OCI-LY3 (cell line): ENCODE results near the gene RELN.

Source experiments
- H2AFZ ChIP-seq: fragments of 200-600, 300-600 bp; shearing (Covaris generic); 2 replicates; pipeline ENCODE4 v1.6.0; 2014; ENCODE audit warnings: antibody characterized with exemption, low read depth, low read length
- H3K27ac ChIP-seq: fragments of 200-600, 300-600 bp; sonication (generic); 2 replicates; pipeline ENCODE4 v1.5.1; 2014; ENCODE audit warnings: mild to moderate bottlenecking, low read length, moderate library complexity, mixed read lengths
- H3K27me3 ChIP-seq: fragments of 200-600, 300-600 bp; sonication (generic); 2 replicates; pipeline ENCODE4 v1.6.1; 2014; ENCODE audit warnings: low read depth, low read length, mixed read lengths
- H3K36me3 ChIP-seq: fragments of 200-600, 300-600 bp; sonication (generic); replicated peaks from 2 replicates; pipeline ENCODE3; 2014; ENCODE audit warnings: low read depth, low read length, mixed read lengths
- H3K4me1 ChIP-seq: fragments of 300-600, 200-600 bp; sonication (generic); 2 replicates; pipeline ENCODE4 v1.6.1; 2014; ENCODE audit warnings: low read length, mixed read lengths
- H3K4me2 ChIP-seq: fragments of 200-600, 300-600 bp; sonication (generic); 2 replicates; pipeline ENCODE4 v1.6.1; 2014; ENCODE audit warnings: low read length, mixed read lengths
- H3K4me3 ChIP-seq: fragments of 300-600, 200-600 bp; sonication (generic); 2 replicates; pipeline ENCODE4 v1.5.1; 2014; ENCODE audit warnings: antibody characterized with exemption, mild to moderate bottlenecking, low read length, moderate library complexity
- H3K79me2 ChIP-seq: fragments of 300-600, 200-600 bp; shearing (Covaris generic); 2 replicates; pipeline ENCODE4 v1.6.1; 2014; ENCODE audit warnings: mild to moderate bottlenecking, low read length, mixed read lengths
- H3K9ac ChIP-seq: fragments of 300-600, 200-600 bp; shearing (Covaris generic); 2 replicates; pipeline ENCODE4 v1.6.0; 2014; ENCODE audit warnings: mild to moderate bottlenecking, low read length, moderate library complexity
- H3K9me3 ChIP-seq: fragments of 200-600, 300-600 bp; shearing (Covaris generic); 2 replicates; pipeline ENCODE4 v1.6.1; 2014; ENCODE audit warnings: low read length, mixed read lengths; ENCODE audit not compliant: insufficient read depth
- H4K20me1 ChIP-seq: fragments of 200-600, 300-600 bp; sonication (generic); 2 replicates; pipeline ENCODE4 v1.6.1; 2016; ENCODE audit warnings: low read length, mixed read lengths; ENCODE audit not compliant: insufficient read depth
- CTCF ChIP-seq: fragments of 200-600, 300-600 bp; sonication (generic); IDR thresholded peaks from 2 replicates; pipeline ENCODE4 v1.5.1; 2014; ENCODE audit warnings: antibody characterized with exemption, low read length, low read depth
- EZH2phosphoT487 ChIP-seq: fragments of 200-600 bp; shearing (Covaris generic); IDR thresholded peaks from 2 replicates; pipeline ENCODE4 v1.6.1; 2018; ENCODE audit warnings: antibody characterized with exemption, mixed run types, low read depth

Gene RELN

DNA sequence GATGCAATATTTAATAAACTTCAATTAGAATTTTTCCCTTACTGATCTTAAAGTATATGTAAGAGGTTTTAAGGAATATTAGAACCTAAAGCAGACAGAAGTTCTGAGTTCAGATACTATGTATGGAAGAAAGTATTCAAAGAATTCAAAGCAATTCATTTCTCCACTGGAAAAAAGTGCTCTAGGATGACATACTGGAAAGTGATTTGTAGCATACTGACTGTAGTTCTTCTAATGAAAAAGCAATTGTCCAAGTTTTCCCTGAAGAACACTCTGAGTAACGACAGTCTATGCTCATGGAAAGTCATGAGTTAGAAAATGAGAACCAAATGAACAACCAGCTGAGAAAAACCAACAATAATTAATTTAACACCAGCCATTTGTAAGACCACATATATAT is 362.7 kb downstream of the RELN start:
- H3K4me1 ChIP-seq: no peaks in the 10 kb centered on the region
- H3K4me3 ChIP-seq: no peak overlapping the region
- no peaks in the 10 kb centered on the region for H3K27me3 ChIP-seq
- no peak for TF ChIP-seq EZH2phosphoT487
- no peak for TF ChIP-seq CTCF
- no peaks in the 10 kb centered on the region for H3K9me3 ChIP-seq
- no peaks in the 10 kb centered on the region for H3K36me3 ChIP-seq
- no peak overlapping the region for H3K9ac ChIP-seq
- H3K79me2 ChIP-seq: no peaks in the 10 kb centered on the region
- no peak overlapping the region for H2AFZ ChIP-seq
- no peak overlapping the region for H3K4me2 ChIP-seq
- H4K20me1 ChIP-seq: no peaks in the 10 kb centered on the region
- H3K27ac ChIP-seq: no peak overlapping the region

DNA sequence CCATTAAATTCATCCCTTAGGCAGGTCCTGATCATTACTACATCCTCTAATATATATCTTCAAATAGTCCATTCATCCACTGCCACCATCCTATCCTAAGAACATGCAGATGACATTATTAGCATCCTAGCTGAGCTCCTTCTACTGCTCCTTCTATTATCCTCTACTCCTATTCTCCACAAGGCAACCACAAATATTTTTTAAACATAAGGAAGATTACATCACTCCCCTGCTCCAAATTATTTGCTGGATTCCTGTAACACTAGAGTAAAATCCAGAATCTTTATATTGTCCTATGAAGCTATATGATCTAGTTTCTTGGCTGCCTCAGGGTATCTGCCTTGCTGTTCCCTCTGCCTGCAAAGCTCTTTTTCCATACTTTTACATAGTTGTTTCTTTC is 367.2 kb downstream of the RELN start:
- Histone ChIP-seq H3K36me3 (no peaks in the 10 kb centered on the region), H4K20me1 (no peaks in the 10 kb centered on the region), H3K4me1 (no peaks in the 10 kb centered on the region), H3K27ac (no peak overlapping the region), H3K27me3 (peaks cover 8% of the 10 kb centered on the region; the same call in 1 of the 2 replicates), H3K4me2 (no peak overlapping the region), H3K9me3 (no peaks in the 10 kb centered on the region), H3K79me2 (no peaks in the 10 kb centered on the region), H3K9ac (no peak overlapping the region), H2AFZ (no peak overlapping the region), H3K4me3 (no peak overlapping the region)
- no peak for TF ChIP-seq EZH2phosphoT487
- no peak for TF ChIP-seq CTCF

DNA sequence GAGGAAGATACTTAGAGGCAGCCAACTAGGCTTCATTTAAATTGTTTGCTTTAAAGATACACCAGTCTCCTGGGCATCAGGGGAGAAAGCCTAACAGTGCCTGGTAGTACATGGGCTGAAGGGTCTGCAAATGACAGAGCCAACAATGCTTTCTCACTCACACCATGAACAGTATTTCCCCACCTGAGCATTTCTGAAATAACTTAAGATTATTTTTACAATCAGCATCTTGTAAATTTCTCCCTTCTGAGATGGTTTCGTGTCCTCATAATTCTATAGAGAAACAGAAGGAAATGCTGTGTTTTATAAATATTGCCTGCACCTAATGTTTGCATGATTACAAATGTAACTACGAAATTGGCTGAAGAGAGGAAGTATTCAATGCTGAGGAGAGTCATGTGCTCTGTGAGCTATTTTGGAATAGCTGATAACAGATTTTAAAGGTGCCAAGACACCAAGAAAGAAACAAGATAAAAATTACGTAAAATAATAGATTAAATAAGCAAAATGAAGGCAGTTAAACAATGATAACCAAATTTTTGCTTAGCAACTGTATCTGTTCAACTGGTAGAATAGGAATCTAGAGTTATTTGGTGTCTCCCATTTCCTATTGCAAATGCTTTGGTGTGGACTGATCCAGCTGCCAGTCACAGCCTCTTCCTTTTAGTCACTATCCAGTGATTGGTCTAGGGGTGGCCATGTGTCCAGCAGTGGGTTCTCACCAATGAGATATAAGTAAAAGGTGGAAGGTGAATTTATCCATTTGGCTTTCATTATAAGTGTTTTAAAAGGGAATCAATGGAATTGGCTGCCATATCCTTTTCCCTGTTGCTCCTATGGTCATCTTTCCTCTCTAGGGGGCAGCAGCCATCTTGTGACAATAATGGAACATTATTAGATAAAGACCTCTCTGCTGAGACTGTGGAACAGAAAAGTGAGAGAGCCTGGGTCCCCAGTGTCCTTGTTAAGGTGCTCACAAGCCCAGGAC is 375.5 kb downstream of the RELN start:
- H3K9ac ChIP-seq: no peak overlapping the region
- H3K27ac ChIP-seq: no peak overlapping the region
- H3K4me3 ChIP-seq: no peak overlapping the region
- H3K4me1 ChIP-seq: no peaks in the 10 kb centered on the region
- no peaks in the 10 kb centered on the region for H3K36me3 ChIP-seq
- no peaks in the 10 kb centered on the region for H3K79me2 ChIP-seq
- H4K20me1 ChIP-seq: no peaks in the 10 kb centered on the region
- peak; percentile 24 for TF ChIP-seq CTCF
- no peak for TF ChIP-seq EZH2phosphoT487
- H3K27me3 ChIP-seq: peaks cover 22% of the 10 kb centered on the region; the same call in 1 of the 2 replicates
- no peaks in the 10 kb centered on the region for H3K9me3 ChIP-seq
- H2AFZ ChIP-seq: no peak overlapping the region
- no peak overlapping the region for H3K4me2 ChIP-seq

- TF ChIP-seq CTCF: no peak
- no peak for TF ChIP-seq EZH2phosphoT487
- Histone ChIP-seq H3K9ac (no peak overlapping the region), H2AFZ (no peak overlapping the region), H3K4me2 (no peak overlapping the region), H3K79me2 (no peaks in the 10 kb centered on the region), H3K4me3 (no peak overlapping the region), H4K20me1 (no peaks in the 10 kb centered on the region), H3K27ac (no peak overlapping the region), H3K27me3 (no peaks in the 10 kb centered on the region), H3K4me1 (no peaks in the 10 kb centered on the region), H3K36me3 (no peaks in the 10 kb centered on the region), H3K9me3 (no peaks in the 10 kb centered on the region)
These were observed 379.7 kb downstream of the RELN start for GRCh38 chr7:103609778-103610177.
